ENCODE results near the gene GALK1. TPM values are rescaled to one million over a fixed set of nuclear protein-coding genes. Genes with fewer than 3 reads are reported as not detected.

GALK1 gene
- total RNA-seq, 4 donors from 2014 or later: 9.3 to 116 (median 30.9) TPM

GRCh38 chr17:75783803-75784472 is 18.9 kb upstream of the GALK1 start:
- 58 to 68% methylated on average over 17 to 20 of the region's 20 CpGs for WGBS, 2 donors (ENCODE audit: low coverage in 1 of 2)
- H3K4me3 ChIP-seq: peak overlapping the region in 3 of 4 donors; percentile 67 to 84 (median 67)
- in situ Hi-C loops (cut with MboI; ENCODE audit: low pct_ligation_motif_present in 1 of 4, low pct_unique_long_range_greater_than_20kb in 1 of 4, low sequenced_read_pairs in 3 of 4): no loop called here
- peak; percentile 44 for DNase-seq
- peak overlapping the region; percentile 95 to 100 (median 98) for H3K27ac ChIP-seq
- peaks cover 25 to 52% (median 31%) of the 10 kb centered on the region in 4 donors for H3K4me1 ChIP-seq
- H3K36me3 ChIP-seq: peaks cover 0 to 1% (median 0%) of the 10 kb centered on the region in 4 donors
- no peaks in the 10 kb centered on the region for H3K27me3 ChIP-seq
- TF ChIP-seq POLR2AphosphoS5 (IDR thresholded peaks at IDR 0.05) (no peak), CTCF (IDR thresholded peaks at IDR 0.05) (no peak), EP300 (IDR thresholded peaks at IDR 0.05; ENCODE audit: low read depth) (no peak), POLR2A (IDR thresholded peaks at IDR 0.05) (no peak)
- intact Hi-C loops (cut with DNase I; ENCODE audit: low total_unique reads): loop anchor here (10.0 kb wide), 2 partner anchors 71 to 941 kb away; partner anchors contain the start of genes JMJD6, METTL23 and WBP2
- H3K9me3 ChIP-seq: no peaks in the 10 kb centered on the region

- H3K27me3 ChIP-seq: no peaks in the 10 kb centered on the region
- peak; percentile 71 to 91 (median 73) for TF ChIP-seq CTCF (IDR thresholded peaks at IDR 0.05)
- no peak for TF ChIP-seq POLR2AphosphoS5 (IDR thresholded peaks at IDR 0.05)
- no peak for DNase-seq
- no peaks in the 10 kb centered on the region for H3K9me3 ChIP-seq
- H3K4me3 ChIP-seq: peak overlapping the region in 1 of 4 donors; percentile 14
- 2 to 3% methylated on average over 6 of the region's 6 CpGs for WGBS, 2 donors (ENCODE audit: low coverage in 1 of 2)
- peak overlapping the region; percentile 95 to 100 (median 98) for H3K27ac ChIP-seq
- intact Hi-C loops (cut with DNase I; ENCODE audit: low total_unique reads): loop anchor here (10.0 kb wide), 2 partner anchors 72 to 942 kb away; partner anchors contain the start of genes JMJD6, METTL23 and WBP2
- H3K36me3 ChIP-seq: peaks cover 0 to 8% (median 0%) of the 10 kb centered on the region in 4 donors
- in situ Hi-C loops (cut with MboI; ENCODE audit: low pct_ligation_motif_present in 1 of 4, low pct_unique_long_range_greater_than_20kb in 1 of 4, low sequenced_read_pairs in 3 of 4): no loop called here
- peaks cover 25 to 53% (median 32%) of the 10 kb centered on the region in 4 donors for H3K4me1 ChIP-seq
Observed at GRCh38 chr17:75783069-75783783, 18.2 kb upstream of the GALK1 start.

DNA sequence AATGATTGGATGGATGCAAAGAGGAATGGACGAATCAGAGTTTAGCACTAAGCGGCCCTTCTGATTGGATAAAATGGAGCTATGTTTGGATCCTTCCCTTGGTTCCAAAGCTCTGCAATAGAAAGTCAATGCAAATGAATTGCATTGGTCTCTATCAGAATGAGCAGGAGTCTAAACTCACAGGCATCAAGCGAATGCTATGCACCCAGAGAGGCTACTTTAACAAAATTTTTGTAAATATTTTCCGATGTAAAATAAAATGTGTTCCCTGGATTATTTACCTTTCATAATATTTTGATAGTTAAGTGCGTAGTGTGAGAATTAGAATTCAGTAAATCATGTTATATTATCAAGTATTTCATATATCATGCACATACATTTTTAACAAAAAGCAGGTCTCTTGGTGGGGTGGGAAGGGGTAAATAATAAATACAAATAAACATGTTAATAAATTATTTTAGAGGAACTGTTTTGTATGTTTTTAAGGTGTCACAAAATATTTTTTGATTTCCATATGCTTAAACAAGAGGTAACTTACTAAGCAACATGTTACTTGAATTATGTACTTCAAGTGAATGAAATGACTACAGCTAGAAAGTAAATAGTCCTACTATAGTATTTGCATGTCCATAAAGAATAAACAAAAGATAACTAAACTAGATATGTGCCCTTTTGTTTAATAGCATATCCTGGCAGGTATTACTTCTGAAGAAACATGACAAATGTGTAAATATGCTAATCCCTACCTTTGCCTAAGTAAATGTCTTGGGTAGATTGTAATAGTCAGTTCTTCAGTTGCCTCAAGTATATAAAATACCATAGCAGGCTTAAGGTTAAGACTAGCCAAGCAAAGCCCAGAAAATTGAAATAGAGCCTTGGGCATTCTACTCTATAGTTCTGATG is 15.2 kb upstream of the GALK1 start:
- in situ Hi-C loops (cut with MboI; ENCODE audit: low pct_ligation_motif_present in 1 of 4, low pct_unique_long_range_greater_than_20kb in 1 of 4, low sequenced_read_pairs in 3 of 4) (no loop called here), intact Hi-C loops (cut with DNase I; ENCODE audit: low total_unique reads) (loop anchor here (10.0 kb wide), 2 partner anchors 75 to 945 kb away; partner anchors contain the start of genes JMJD6, METTL23 and WBP2)
- Histone ChIP-seq H3K27ac (peak overlapping the region; percentile 80 to 100 (median 98)), H3K27me3 (no peaks in the 10 kb centered on the region), H3K36me3 (peaks cover 0 to 19% (median 5%) of the 10 kb centered on the region in 4 donors), H3K4me1 (peaks cover 13 to 55% (median 38%) of the 10 kb centered on the region in 4 donors), H3K9me3 (no peaks in the 10 kb centered on the region), H3K4me3 (no peak overlapping the region)
- no peak for DNase-seq
- no peak for TF ChIP-seq CTCF (IDR thresholded peaks at IDR 0.05)
- no peak for TF ChIP-seq EP300 (IDR thresholded peaks at IDR 0.05; ENCODE audit: low read depth)
- no peak for TF ChIP-seq POLR2AphosphoS5 (IDR thresholded peaks at IDR 0.05)
- TF ChIP-seq POLR2A (IDR thresholded peaks at IDR 0.05): no peak
- WGBS, 2 donors (ENCODE audit: low coverage in 1 of 2): 20 to 21% methylated on average over 5 of the region's 5 CpGs

All from transverse colon (tissue), 4 donors.